K562 (cell line): ENCODE data around the gene ZNF628. TPM values are rescaled to one million over a fixed set of nuclear protein-coding genes. Genes with fewer than 3 reads are reported as not detected.

ENCODE experiments used
- ATAC-seq: fragments of 200-7000 bp; cut with Tn5 transposase; 3 replicates; pipeline ENCODE4 v1.9.1; 2020; ENCODE audit warnings: moderate library complexity
- BruUV-seq: library from RNA; stranded (reverse); fragments of 400-500 nt; replicated peaks from 2 replicates; lab custom pipeline; 2021; lab: Mats Ljungman, UMichigan
- CTCF ChIA-PET: fragments of 300-600 bp; formaldehyde crosslinking; extraction: SDS; loops from one replicate; lab custom pipeline; 2021; ENCODE audit warnings: low intra/inter-chr PET ratio; lab: Yijun Ruan, JAX
- POLR2A ChIA-PET: fragments of 300-600, 350-650 bp; sonication (Branson Sonifier 250); formaldehyde crosslinking; extraction: SDS; loops from one replicate; lab custom pipeline; 2021; ENCODE audit warnings: antibody characterized with exemption, inconsistent platforms; lab: Yijun Ruan, JAX
- DNase-seq, 4 experiments: peaks; one replicate each; pipeline versions ENCODE4 v3.0.0 to v3.0.0-alpha.2; 2011 to 2018; ENCODE audit warnings: low spot score in 3 of 4, mixed read lengths in 3 of 4; ENCODE audit errors: extremely low read depth in 1 of 4
- FAIRE-seq: peaks from 2 replicates; lab custom pipeline; 2011; peaks lifted over from hg19 to GRCh38; lab: Jason Lieb, UNC
- H2AFZ ChIP-seq: 2 replicates; pipeline ENCODE4 v1.6.0; 2011; ENCODE audit warnings: low read depth, low read length, control low read depth, inconsistent platforms
- H3K27ac ChIP-seq: fragments of 200-600 bp; 3 replicates; pipeline ENCODE4 v1.8.0; 2011; ENCODE audit warnings: low read depth, mild to moderate bottlenecking, control low read depth, inconsistent platforms, low read length, moderate library complexity, mixed read lengths; ENCODE audit errors: extremely low read depth
- H3K27me3 ChIP-seq, 2 experiments: fragments of 300-600 bp in 1 of 2; 2 replicates in 1 of 2; 3 replicates in 1 of 2; pipeline versions ENCODE4 v1.6.0 to v1.8.0; 2011; ENCODE audit warnings: inconsistent platforms in 2 of 2, low read length in 2 of 2, mild to moderate bottlenecking in 1 of 2, mixed read lengths in 1 of 2, moderate library complexity in 1 of 2; ENCODE audit not compliant: control insufficient read depth in 2 of 2, insufficient read depth in 2 of 2
- H3K36me3 ChIP-seq: fragments of 300-600 bp; 3 replicates; pipeline ENCODE4 v1.8.0; 2011; ENCODE audit warnings: mild to moderate bottlenecking, low read length, inconsistent platforms; ENCODE audit not compliant: control insufficient read depth, insufficient read depth
- H3K4me1 ChIP-seq, 2 experiments: fragments of 200-600 bp in 1 of 2; replicated peaks in 1 of 2; 2 replicates in 1 of 2; 3 replicates in 1 of 2; pipeline versions ENCODE4 v1.5.1 to v1.8.0; 2011; ENCODE audit warnings: inconsistent platforms in 2 of 2, low read length in 2 of 2, mild to moderate bottlenecking in 1 of 2, mixed read lengths in 1 of 2, moderate library complexity in 1 of 2; ENCODE audit not compliant: control insufficient read depth in 2 of 2, insufficient read depth in 2 of 2
- H3K4me2 ChIP-seq: 2 replicates; pipeline ENCODE4 v1.6.1; 2011; ENCODE audit warnings: low read length, control low read depth, inconsistent platforms, mixed read lengths; ENCODE audit not compliant: insufficient read depth
- H3K4me3 ChIP-seq: fragments of 200-600 bp; sonication (generic), shearing (Covaris generic); 2 replicates; pipeline ENCODE4 v1.5.1; 2016; ENCODE audit warnings: control low read depth, inconsistent platforms
- H3K79me2 ChIP-seq: fragments of 200-600 bp; 3 replicates; pipeline ENCODE4 v1.8.0; 2011; ENCODE audit warnings: low read length, inconsistent platforms; ENCODE audit not compliant: control insufficient read depth, insufficient read depth
- H3K9ac ChIP-seq, 2 experiments: 2 replicates each; pipeline versions ENCODE4 v1.6.0 to v1.6.1; 2011; ENCODE audit warnings: low read depth in 2 of 2, low read length in 2 of 2, control low read depth in 1 of 2, inconsistent platforms in 1 of 2, mild to moderate bottlenecking in 1 of 2, mixed read lengths in 1 of 2; ENCODE audit not compliant: insufficient read depth in 1 of 2
- H3K9me1 ChIP-seq: one replicate; pipeline ENCODE4 v1.6.0; 2011; ENCODE audit warnings: inconsistent platforms, mild to moderate bottlenecking, low read length, moderate library complexity; ENCODE audit not compliant: control insufficient read depth, insufficient read depth
- H3K9me3 ChIP-seq: replicated peaks from 2 replicates; pipeline ENCODE4 v1.5.1; 2011; ENCODE audit warnings: low read depth, low read length, inconsistent platforms; ENCODE audit not compliant: control insufficient read depth, insufficient read depth
- H4K20me1 ChIP-seq: replicated peaks from 2 replicates; pipeline ENCODE4 v1.6.1; 2011; ENCODE audit warnings: low read length, inconsistent platforms, mixed read lengths; ENCODE audit not compliant: control insufficient read depth, insufficient read depth
- BCOR ChIP-seq: fragments of 450-650 bp; IDR thresholded peaks from 2 replicates; pipeline ENCODE4 v1.6.1; 2016
- E2F4 ChIP-seq: sonication (generic); formaldehyde crosslinking; IDR thresholded peaks from 2 replicates; pipeline ENCODE4 v1.8.0; 2022; ENCODE audit warnings: mild to moderate bottlenecking, low read depth, missing genetic modification reagents
- FOXP4 ChIP-seq: sonication (generic); formaldehyde crosslinking; IDR thresholded peaks from 2 replicates; pipeline ENCODE4 v1.8.0; 2022; ENCODE audit warnings: mild to moderate bottlenecking, missing genetic modification reagents, borderline replicate concordance
- GTF2F1 ChIP-seq: IDR thresholded peaks from 2 replicates; pipeline ENCODE4 v1.6.1; 2011; ENCODE audit warnings: low read depth, low read length, improper control_type of control experiment
- KDM1A ChIP-seq, 2 experiments: fragments of 450-650 bp; IDR thresholded peaks; 2 replicates each; pipeline ENCODE4 v1.6.1; 2016; ENCODE audit warnings: mild to moderate bottlenecking in 2 of 2
- MTA3 ChIP-seq: fragments of 450-650 bp; formaldehyde crosslinking; IDR thresholded peaks from 2 replicates; pipeline ENCODE4 v1.6.1; 2017; ENCODE audit warnings: mild to moderate bottlenecking, borderline replicate concordance
- RBM25 ChIP-seq: fragments of 200-400 bp; formaldehyde crosslinking; IDR thresholded peaks from 2 replicates; pipeline ENCODE4 v1.6.1; 2018; ENCODE audit warnings: low read length, low read depth, moderate library complexity; ENCODE audit not compliant: severe bottlenecking
- SMARCA5 ChIP-seq: fragments of 450-650 bp; IDR thresholded peaks from 2 replicates; pipeline ENCODE4 v1.6.1; 2016
- WGBS: fragments of 100-300 bp; shearing (Covaris generic); methylation state at CpG from one replicate; pipeline ENCODE4 v1.1.6; 2016; ENCODE audit warnings: low coverage, mixed read lengths; ENCODE audit not compliant: insufficient coverage; ENCODE audit errors: missing lambda C conversion rate; 5-methylcytosine and 5-hydroxymethylcytosine counted together
- in situ Hi-C: fragments of 300-500 bp; cut with MboI; formaldehyde crosslinking; loops from 4 replicates; pipeline ENCODE4 v1.15.0; 2018; ENCODE audit warnings: inconsistent platforms, mixed read lengths
- intact Hi-C: fragments of 100-400 bp; cut with micrococcal nuclease; formaldehyde crosslinking; loops from 2 replicates; pipeline ENCODE4 v1.14.2; 2022
- polyA plus RNA-seq, 8 experiments: library from polyadenylated mRNA; depleted of rRNA in 4 of 8; stranded (reverse) in 5 of 8; unstranded in 3 of 8; fragments of >200 nt; fragmentation: Nextera tagmentation in 2 of 8; fragmentation: Illumina TruSeq in 1 of 8; extraction: Ambion mirVana in 2 of 8; extraction: Trizol in 1 of 8; gene quantifications; 2 replicates each; pipeline versions ENCODE4 v1.2.1 to v1.2.3, GENCODE V29; 2011 to 2014; ENCODE audit warnings: inconsistent platforms in 1 of 8, missing spikeins in 1 of 8
- total RNA-seq, 7 experiments: library from RNA; depleted of rRNA in 6 of 7; stranded (reverse); fragments of >200 nt in 6 of 7; fragmentation: Illumina TruSeq in 2 of 7; extraction: Trizol in 2 of 7; gene quantifications; 2 replicates each; pipeline versions ENCODE4 v1.2.1 to v1.2.3, GENCODE V29; 2011 to 2021; ENCODE audit warnings: low replicate concordance in 1 of 7

The ZNF628 gene
- total and polyA plus RNA-seq, 9 of the 15 experiments (the other 6 are each of a cell fraction or from before 2014, with no cell fraction given) = 0.13 to 13.6 (median 2.2) TPM; not detected in 3

- 0 out of 2 replicates have a peak, but pooled peaks have one; percentile 50 for TF ChIP-seq FOXP4 (CRISPR knock-in tag)
Measured at GRCh38 chr19:55437410-55437809, 39.0 kb upstream of the ZNF628 start (continued).

DNA sequence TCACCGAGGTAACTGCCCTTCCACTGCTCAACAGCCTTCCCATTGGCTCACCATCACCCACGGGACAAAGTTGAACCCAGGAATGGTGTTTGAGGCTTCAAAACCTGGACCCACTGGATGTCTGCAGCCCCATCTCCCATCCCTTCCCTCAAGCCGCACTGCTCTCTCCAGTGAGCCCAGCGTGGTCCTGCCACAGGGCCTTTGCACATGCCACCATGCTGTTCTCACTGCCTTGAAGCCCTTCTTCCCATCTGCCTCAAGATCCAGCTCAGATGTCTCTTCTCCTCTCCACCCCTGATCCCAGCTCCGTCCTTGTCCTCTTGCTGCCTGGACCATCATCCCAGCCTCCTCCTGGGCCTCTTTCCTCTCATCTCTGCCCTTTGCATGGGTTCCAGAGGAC, 37.4 kb upstream of the ZNF628 start:
- no peak overlapping the region for H3K4me2 ChIP-seq
- H3K9me1 ChIP-seq = no peaks in the 10 kb centered on the region
- H4K20me1 ChIP-seq = peaks cover 14% of the 10 kb centered on the region
- intact Hi-C loops = no loop called here
- WGBS = 4% methylated on average over 5 of the region's 5 CpGs
- no peaks in the 10 kb centered on the region for H3K9me3 ChIP-seq
- H3K4me1 ChIP-seq = peaks cover 17 to 48% of the 10 kb centered on the region in 2 experiments
- ATAC-seq (no peak), FAIRE-seq (no peak), DNase-seq (no peak)
- H3K79me2 ChIP-seq = no peaks in the 10 kb centered on the region
- H3K4me3 ChIP-seq = no peak overlapping the region
- ChIA-PET POLR2A (no interaction called here), CTCF (no interaction called here)
- no peak overlapping the region for H2AFZ ChIP-seq
- peak overlapping the region in 1 of 2 experiments; percentile 17; a peak in 1 of 4 replicates for H3K9ac ChIP-seq
- H3K36me3 ChIP-seq = no peaks in the 10 kb centered on the region
- in situ Hi-C loops = loop anchor here (25.0 kb wide), 1 partner anchor 777 kb away; the partner anchor contains the start of gene LILRB4
- peaks cover 4 to 15% of the 10 kb centered on the region in 2 experiments; a peak in 4 of 5 replicates for H3K27me3 ChIP-seq
- TF ChIP-seq BCOR (peak; percentile 84), SMARCA5 (peak; percentile 73; the same call in 1 of the 2 replicates), GTF2F1 (no peak), E2F4 (CRISPR knock-in tag) (0 out of 2 replicates have a peak, but pooled peaks have one; percentile 31), RBM25 (peak; percentile 70), MTA3 (no peak), KDM1A (IDR thresholded peaks at IDR 0.05) (peak in 1 of 2 experiments; percentile 66; a peak in 2 of 4 replicates)
- no TSS peak for BruUV-seq
- H3K27ac ChIP-seq = no peak overlapping the region
